Effector memory CD8-positive, alpha-beta T cell (primary cell): ENCODE data around the gene ETS1.
"Not testable (repeated sequence)": the region's sequence is repeated elsewhere in the genome, so short reads cannot be mapped to it uniquely, and the experiment has no call there.

Experiments used
- ATAC-seq: fragments of 150-1000 bp; cut with Tn5 transposase; replicated peaks from 2 replicates; pipeline ENCODE4 v1.10.0; 2021; ENCODE audit warnings: mild to moderate bottlenecking, moderate library complexity
- DNase-seq, 3 experiments: peaks; one replicate each; pipeline ENCODE4 v3.0.0; 2021
- H3K27ac Mint-ChIP-seq, 2 donors: one replicate each; pipeline ENCODE4 v1.8.0; 2022; ENCODE audit warnings: mild to moderate bottlenecking in 2 of 2, mixed read lengths in 2 of 2, moderate library complexity in 2 of 2
- H3K27me3 Mint-ChIP-seq, 2 donors: one replicate each; pipeline ENCODE4 v1.8.0; 2022; ENCODE audit warnings: mixed read lengths in 2 of 2
- H3K36me3 Mint-ChIP-seq: one replicate; pipeline ENCODE4 v1.8.0; 2022; ENCODE audit warnings: mild to moderate bottlenecking, moderate library complexity, mixed read lengths; ENCODE audit not compliant: insufficient read depth
- H3K4me1 Mint-ChIP-seq, 2 donors: one replicate each; pipeline ENCODE4 v1.8.0; 2022; ENCODE audit warnings: low read depth in 2 of 2, mixed read lengths in 2 of 2
- H3K4me3 Mint-ChIP-seq, 2 donors: one replicate each; pipeline ENCODE4 v1.8.0; 2022; ENCODE audit warnings: mild to moderate bottlenecking in 2 of 2, mixed read lengths in 2 of 2, moderate library complexity in 2 of 2
- H3K9me3 Mint-ChIP-seq, 2 donors: one replicate each; pipeline ENCODE4 v1.8.0; 2022; ENCODE audit warnings: mixed read lengths in 2 of 2

The ETS1 gene

DNA sequence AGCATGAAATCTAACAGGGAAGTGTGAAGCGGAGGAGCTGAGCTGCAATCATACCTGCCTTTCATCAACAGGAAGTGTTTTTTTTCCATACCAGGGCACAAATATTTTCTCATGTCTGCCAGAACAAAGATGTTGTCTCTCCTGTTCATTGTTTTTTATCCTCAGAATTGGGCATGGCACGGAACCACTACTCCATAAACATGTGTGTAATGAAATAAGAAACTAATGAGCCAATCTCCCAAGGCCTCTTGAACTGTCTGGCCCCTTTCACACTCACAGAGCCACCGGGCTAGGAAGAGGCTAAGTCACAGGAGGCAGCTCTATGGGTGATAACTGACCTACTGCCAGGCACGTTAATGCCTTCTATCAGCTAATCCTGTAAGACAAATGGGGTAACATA is 124.4 kb downstream of the ETS1 start:
- ATAC-seq (no peak), DNase-seq (no peak)
- Mint-ChIP-seq H3K9me3 (no peaks in the 10 kb centered on the region), H3K36me3 (peaks cover 100% of the 10 kb centered on the region), H3K27ac (peak overlapping the region; percentile 97), H3K4me3 (peak overlapping the region; percentile 77 to 83), H3K4me1 (peaks cover 70 to 83% of the 10 kb centered on the region in 2 donors), H3K27me3 (no peaks in the 10 kb centered on the region)

DNA sequence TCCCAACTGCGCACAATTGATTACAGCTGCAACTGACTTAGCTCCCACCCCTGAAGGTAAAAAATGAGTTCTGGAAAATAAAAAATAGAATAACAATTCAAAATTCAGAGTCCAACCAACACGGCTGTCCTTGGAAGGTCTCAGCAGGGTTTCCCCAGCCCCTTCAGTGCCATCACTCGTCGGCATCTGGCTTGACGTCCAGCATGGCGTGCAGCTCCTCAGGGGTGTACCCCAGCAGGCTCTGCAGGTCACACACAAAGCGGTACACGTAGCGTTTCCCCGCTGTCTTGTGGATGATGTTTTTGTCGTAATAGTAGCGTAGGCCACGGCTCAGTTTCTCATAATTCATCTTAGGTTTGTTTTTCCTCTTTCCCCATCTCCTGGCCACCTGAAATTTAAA is 125.2 kb downstream of the ETS1 start:
- DNase-seq (no peak), ATAC-seq (no peak)
- no peaks in the 10 kb centered on the region for H3K27me3 Mint-ChIP-seq
- no peaks in the 10 kb centered on the region for H3K9me3 Mint-ChIP-seq
- peaks cover 65 to 78% of the 10 kb centered on the region in 2 donors for H3K4me1 Mint-ChIP-seq
- peak overlapping the region; percentile 77 to 83 for H3K4me3 Mint-ChIP-seq
- peaks cover 100% of the 10 kb centered on the region for H3K36me3 Mint-ChIP-seq
- H3K27ac Mint-ChIP-seq: peak overlapping the region; percentile 85 to 97

DNA sequence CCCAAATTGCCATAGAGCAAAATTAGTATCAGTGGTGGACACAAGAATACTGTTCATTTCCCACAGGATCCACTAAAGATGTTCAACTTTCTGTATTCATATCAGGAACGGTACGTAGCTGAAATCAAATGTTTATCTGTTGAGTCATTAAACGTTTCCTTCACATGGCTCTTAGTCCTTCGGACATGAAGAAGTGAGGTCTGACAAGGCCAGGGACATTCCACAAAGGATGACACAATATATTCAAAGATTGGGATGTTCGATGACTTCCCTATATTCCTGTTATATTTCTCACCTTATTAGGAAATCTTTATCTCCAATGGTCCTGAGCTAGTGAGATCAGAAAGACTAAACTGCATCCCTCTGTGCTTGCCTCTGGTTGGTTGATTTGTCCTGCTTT is 129.0 kb downstream of the ETS1 start:
- peaks cover 49 to 65% of the 10 kb centered on the region in 2 donors for H3K4me1 Mint-ChIP-seq
- ATAC-seq: no peak
- H3K9me3 Mint-ChIP-seq: no peaks in the 10 kb centered on the region
- peak overlapping the region; percentile 3 to 85 for H3K27ac Mint-ChIP-seq
- H3K36me3 Mint-ChIP-seq: peaks cover 75% of the 10 kb centered on the region
- H3K4me3 Mint-ChIP-seq: no peak overlapping the region
- no peak for DNase-seq
- no peaks in the 10 kb centered on the region for H3K27me3 Mint-ChIP-seq

DNA sequence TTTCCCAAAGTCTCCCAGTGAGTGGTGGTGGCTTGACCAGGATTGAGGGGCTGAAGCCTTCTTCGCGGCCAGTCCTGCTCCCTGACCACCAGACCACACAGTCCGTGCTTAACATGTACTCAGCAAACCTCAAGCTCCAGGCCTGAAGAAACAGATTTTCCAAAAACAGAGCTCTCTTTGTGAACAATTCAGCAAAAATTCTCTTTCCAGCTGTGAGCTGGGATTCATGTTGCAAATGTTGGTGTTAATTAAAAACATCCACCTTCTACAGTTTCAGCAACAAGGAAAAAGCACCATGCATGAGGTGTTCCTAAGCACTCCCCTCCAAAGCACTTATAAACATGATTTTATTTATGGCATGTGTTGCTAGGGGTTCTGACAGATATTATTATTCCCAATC is 129.5 kb downstream of the ETS1 start:
- Mint-ChIP-seq H3K9me3 (no peaks in the 10 kb centered on the region), H3K4me3 (no peak overlapping the region), H3K27ac (peak overlapping the region; percentile 3 to 85), H3K27me3 (no peaks in the 10 kb centered on the region), H3K4me1 (peaks cover 45 to 63% of the 10 kb centered on the region in 2 donors), H3K36me3 (peaks cover 71% of the 10 kb centered on the region)
- ATAC-seq: no peak
- no peak for DNase-seq

DNA sequence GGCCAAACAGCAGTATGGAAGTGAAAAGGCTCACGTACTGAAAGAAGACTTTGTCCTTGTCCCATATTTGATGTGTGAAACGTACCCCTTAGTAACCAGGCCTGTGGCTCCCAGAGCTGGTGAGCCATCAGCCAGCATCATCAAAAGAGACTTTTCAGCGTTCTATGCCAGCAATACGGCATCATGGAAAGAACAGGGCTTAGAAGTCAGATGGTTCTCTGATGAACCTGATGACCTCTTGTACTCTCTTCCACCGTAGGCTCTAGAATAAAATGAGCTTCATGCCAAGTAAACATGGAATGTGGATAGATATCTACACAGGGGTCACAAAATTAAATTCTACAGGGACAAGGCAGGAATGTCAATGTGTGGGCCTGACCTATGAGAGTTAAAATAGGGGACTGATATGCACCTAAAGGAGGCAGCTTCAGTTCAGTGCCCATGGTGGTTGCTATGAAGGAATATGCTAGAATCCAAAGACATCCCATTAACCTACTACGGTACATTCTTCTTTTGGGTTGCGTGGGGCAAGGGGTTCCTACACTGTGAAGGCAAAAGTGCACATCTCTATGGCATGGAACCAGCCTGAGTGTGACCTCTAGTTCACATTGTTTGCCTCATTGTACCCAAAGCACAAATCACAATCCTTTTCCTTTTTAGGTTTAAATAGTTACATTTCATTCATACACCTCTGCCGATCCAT is 130.6 kb downstream of the ETS1 start:
- Mint-ChIP-seq H3K27me3 (no peaks in the 10 kb centered on the region), H3K4me1 (peaks cover 44 to 60% of the 10 kb centered on the region in 2 donors), H3K27ac (peak overlapping the region; percentile 71 to 85), H3K9me3 (no peaks in the 10 kb centered on the region), H3K36me3 (peaks cover 62% of the 10 kb centered on the region), H3K4me3 (no peak overlapping the region)
- DNase-seq (no peak), ATAC-seq (no peak)

DNA sequence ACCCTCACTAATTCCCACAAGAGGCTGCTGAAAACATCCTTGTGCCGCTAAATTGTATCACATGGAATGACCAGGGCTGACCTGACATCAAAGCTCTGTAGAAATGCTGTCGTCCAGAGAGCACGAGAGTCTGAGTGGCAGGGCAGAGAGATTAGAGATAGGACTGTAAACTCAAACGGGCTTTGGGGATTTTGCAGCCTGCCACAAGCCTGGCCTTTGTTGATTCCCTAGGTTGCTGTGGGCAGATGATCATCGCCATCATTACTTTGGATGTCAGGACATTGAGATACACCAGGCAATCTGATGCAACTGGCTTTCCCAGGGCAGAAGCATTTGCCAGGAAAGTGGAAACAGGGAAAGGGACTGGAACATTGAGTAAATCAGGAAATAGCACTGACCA is 131.6 kb downstream of the ETS1 start:
- H3K4me1 Mint-ChIP-seq: peaks cover 44 to 53% of the 10 kb centered on the region in 2 donors
- H3K27ac Mint-ChIP-seq: peak overlapping the region; percentile 71 to 85
- ATAC-seq (no peak), DNase-seq (no peak)
- peaks cover 52% of the 10 kb centered on the region for H3K36me3 Mint-ChIP-seq
- H3K4me3 Mint-ChIP-seq: no peak overlapping the region
- no peaks in the 10 kb centered on the region for H3K27me3 Mint-ChIP-seq
- H3K9me3 Mint-ChIP-seq: no peaks in the 10 kb centered on the region

DNA sequence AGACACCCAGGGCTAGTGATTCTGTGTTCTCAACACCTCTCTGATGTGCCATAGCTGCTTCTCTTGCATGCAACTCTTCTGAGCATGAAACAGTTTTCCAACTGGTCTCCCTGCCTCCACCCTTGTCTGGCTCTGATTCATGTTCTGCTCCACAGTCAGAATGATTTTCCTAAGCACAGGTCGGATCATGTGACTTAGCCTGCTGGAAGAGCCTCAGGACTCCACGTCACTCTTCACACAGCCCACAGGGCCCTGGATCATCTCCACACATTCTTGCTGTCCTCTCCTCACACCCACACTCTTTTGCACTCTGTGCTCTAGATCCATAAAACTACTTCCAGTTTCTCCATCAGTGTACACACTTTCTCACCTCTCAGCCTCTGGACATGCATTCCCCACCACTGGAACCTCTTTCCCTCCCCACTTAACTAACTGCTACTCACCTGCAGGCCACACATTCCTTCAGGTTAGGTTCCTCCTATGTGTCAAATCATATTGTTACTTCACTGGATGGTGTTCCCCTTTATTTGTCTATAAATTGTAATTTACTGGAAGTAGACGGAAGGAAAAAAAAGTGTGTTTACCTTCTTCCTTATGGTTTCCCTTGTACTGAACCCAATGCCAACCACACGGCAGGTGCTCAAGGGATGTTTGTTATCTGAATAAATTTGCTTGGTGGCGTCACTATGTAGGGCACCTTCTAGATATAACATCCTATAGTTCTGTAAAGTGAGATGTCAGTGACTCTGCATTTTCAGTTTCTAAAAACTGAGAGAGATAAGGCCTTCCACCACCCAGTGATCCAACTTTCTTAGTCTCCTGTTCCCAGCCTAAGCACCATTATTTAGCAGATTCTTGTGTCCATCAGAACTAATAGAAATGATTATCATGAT is 133.7 kb downstream of the ETS1 start:
- Mint-ChIP-seq H3K4me3 (no peak overlapping the region), H3K36me3 (peaks cover 31% of the 10 kb centered on the region), H3K27me3 (no peaks in the 10 kb centered on the region), H3K9me3 (no peaks in the 10 kb centered on the region), H3K27ac (peak overlapping the region; percentile 71 to 85), H3K4me1 (peaks cover 40 to 42% of the 10 kb centered on the region in 2 donors)
- ATAC-seq: peak; percentile 78
- DNase-seq: no peak

DNA sequence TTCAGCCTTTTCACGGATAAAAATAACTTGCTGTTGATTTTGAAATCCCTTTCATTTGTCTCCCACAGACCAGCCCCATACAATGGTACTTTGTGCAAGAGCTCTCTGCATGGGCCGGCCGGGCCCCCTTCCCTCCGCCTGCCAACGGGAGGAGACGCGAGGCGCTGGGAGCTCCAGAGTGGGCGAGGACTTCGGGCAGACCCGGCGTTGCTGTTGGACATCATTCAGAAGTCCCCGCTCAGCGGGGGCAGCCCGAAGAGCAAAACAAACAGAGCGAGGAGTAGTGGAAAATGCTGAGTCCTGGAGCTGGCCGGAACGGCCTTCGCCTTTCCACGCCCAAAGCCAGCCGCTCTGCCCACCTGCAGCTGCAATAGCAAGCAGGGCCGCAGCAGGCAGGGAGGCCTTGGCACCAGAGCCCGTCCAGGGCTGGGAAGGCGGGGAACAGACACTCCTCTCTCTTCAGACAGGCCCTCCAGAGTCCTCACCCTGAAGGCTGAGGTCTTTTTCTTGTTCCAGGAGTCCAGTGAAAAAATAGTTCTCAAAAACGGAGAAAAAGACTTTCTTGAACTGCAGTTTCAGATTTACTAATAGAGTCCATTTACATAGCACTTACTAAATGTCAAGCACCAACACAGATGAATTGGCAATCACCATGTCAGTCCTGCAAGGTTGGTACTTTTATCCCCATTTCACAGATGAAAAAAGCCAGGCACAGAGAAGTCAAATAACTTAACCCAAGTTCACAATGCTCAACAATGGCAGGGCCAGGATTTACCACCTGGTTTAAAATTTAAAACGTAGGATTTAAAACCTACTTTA is 135.5 kb downstream of the ETS1 start:
- H3K27ac Mint-ChIP-seq: peak overlapping the region; percentile 71 to 85
- no peak for ATAC-seq

DNA sequence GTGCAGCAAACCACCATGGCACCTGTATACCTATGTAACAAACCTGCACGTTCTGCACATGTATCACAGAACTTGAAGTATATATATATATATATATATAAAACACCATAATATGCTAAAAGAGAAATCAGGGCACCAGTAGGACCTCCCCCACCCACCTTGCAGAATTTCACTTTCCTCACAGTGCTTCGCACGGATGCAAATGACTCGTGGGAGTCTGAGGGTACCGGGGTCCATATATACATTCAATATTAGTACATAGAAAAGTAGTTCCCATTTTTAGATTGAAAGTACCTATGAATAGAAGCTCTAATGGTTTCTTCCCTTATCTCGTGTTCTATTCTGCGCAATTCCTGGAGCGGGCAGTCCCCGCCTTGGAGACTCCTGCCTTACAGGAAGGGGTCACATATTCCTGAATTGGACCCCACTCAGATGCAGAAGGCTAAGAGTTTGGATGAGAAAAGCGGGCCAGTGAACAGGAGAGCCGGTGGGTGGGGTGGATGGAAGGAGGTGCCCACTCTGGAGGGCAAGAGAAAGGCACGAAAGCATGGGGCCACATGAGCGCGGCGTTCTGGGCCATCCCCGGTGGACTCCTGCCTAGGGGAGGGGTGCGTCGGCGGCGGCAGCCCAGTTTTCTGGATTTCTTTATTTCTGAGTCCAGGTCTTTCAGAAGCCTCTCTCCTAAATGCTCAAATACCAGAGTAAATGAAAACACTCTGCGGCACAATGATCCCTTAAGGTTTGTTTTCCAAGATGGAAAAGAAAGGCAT is 136.3 kb downstream of the ETS1 start:
- H3K4me1 Mint-ChIP-seq: peaks cover 36 to 37% of the 10 kb centered on the region in 2 donors
- no peaks in the 10 kb centered on the region for H3K27me3 Mint-ChIP-seq
- ATAC-seq (no peak), DNase-seq (no peak)
- H3K27ac Mint-ChIP-seq: peak overlapping the region; percentile 68 to 71
- no peaks in the 10 kb centered on the region for H3K9me3 Mint-ChIP-seq
- H3K36me3 Mint-ChIP-seq: peaks cover 13% of the 10 kb centered on the region
- no peak overlapping the region for H3K4me3 Mint-ChIP-seq

More for the DNA sequence above, 135.5 kb downstream of the ETS1 start:
- peaks cover 36 to 37% of the 10 kb centered on the region in 2 donors for H3K4me1 Mint-ChIP-seq
- no peak overlapping the region for H3K4me3 Mint-ChIP-seq
- no peaks in the 10 kb centered on the region for H3K9me3 Mint-ChIP-seq
- H3K27me3 Mint-ChIP-seq: no peaks in the 10 kb centered on the region
- H3K36me3 Mint-ChIP-seq: peaks cover 13% of the 10 kb centered on the region
- DNase-seq: no peak

DNA sequence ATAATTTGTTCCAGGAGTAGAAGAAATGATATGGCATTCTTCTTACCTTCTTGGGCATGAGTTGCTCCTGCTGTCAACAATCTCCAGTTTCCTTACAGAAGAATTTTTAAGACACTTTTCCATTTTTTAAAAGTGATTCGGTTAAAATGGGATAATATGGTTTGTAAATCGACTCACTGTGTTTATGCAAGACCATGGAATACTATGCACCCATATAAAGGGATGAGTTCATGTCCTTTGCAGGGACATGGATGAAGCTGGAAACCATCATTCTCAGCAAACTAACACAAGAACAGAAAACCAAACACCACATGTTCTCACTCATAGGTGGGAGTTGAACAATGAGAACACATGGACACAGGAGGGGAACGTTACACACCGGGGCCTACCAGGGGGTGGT is 136.9 kb downstream of the ETS1 start:
- DNase-seq, H3K27me3 Mint-ChIP-seq, H3K4me3 Mint-ChIP-seq, ATAC-seq, H3K36me3 Mint-ChIP-seq, H3K27ac Mint-ChIP-seq, H3K9me3 Mint-ChIP-seq: not testable (repeated sequence)
- H3K4me1 Mint-ChIP-seq: peaks cover 35 to 36% of the 10 kb centered on the region in 2 donors

DNA sequence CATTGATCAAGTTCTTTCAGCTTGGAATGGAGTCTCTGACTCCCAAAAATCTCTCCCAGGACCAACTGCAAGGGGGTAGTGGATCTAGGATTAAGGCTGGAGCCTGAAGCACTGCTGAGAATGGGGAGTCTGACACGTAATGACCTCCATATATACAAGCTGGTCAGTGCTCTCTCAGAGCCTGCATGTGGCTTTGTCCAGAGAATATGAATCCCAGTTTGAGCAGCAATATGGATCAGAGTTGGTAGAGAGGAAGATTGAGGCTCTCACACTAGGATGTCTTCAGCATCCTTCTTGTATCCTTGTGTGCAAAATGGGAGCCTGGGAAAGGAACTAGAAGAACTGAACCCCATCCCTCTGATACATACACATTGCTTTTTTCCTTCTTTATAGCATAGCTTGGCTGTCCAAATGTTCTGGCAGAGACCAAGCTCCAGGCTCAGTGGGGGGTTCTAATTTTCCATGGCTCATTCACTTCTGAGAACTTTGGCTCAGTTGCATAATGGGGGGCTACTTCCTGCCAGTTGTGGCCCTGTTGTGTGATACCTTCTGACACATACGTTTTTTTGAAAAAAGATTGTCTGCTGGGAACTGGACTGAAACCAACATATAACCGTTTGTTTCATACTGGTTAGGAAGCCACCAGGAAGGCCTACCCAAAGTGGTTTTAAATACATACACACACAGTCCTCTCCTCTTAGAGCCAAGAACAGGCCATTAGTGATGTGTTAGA is 138.2 kb downstream of the ETS1 start:
- Mint-ChIP-seq H3K4me3 (no peak overlapping the region), H3K9me3 (peaks cover 0 to 2% of the 10 kb centered on the region in 2 donors), H3K27me3 (no peaks in the 10 kb centered on the region), H3K4me1 (peaks cover 24 to 31% of the 10 kb centered on the region in 2 donors), H3K36me3 (peaks cover 6% of the 10 kb centered on the region), H3K27ac (peak overlapping the region; percentile 33 to 59)
- ATAC-seq (no peak), DNase-seq (no peak)

DNA sequence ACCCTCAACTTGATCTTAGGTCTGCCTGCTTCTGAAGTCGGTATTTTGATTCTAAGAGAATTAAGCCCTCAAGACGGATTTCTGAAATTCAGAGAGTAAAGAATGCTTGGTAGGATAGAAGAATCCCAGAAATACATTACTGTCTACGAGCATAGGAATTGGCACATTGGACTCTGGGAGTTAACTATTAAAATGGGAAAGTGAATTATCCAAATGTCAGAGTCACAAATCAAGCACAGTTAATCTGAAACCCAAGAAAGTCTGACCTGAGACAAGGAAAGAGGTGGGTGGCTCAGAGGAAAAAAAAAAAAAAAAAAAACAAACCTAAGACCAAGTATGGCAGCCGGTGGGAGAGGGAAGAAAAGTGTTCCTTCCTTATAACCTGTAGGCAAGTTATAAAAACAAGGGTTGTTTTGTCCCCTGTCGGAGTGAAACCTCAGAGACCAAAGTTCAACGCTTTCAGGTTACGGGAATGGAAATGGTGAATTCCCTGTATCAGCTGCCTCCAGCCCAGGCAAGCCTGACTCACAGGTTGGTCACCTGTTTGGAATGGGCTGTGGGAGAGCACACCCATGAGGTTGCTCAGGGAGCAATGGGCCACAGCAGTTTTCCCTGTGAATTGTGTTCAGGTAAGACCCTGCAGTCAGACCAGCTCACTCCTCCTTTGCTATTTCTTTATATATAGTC is 139.0 kb downstream of the ETS1 start:
- Mint-ChIP-seq H3K9me3 (peaks cover 0 to 2% of the 10 kb centered on the region in 2 donors), H3K27me3 (no peaks in the 10 kb centered on the region), H3K4me1 (peaks cover 16 to 23% of the 10 kb centered on the region in 2 donors), H3K27ac (peak overlapping the region in 1 of 2 donors; percentile 59), H3K36me3 (peaks cover 2% of the 10 kb centered on the region), H3K4me3 (no peak overlapping the region)
- ATAC-seq (no peak), DNase-seq (no peak)
